Adrenal gland (tissue), 5 donors: Measurements from ENCODE around the gene MTARC2.
"Not testable (repeated sequence)": the region's sequence is repeated elsewhere in the genome, so short reads cannot be mapped to it uniquely, and the experiment has no call there.

Experiments
- POLR2A ChIP-seq, 2 donors: fragments of 450-650 bp; IDR thresholded peaks; one replicate each; pipeline ENCODE4 v1.6.1; 2017; ENCODE audit warnings: antibody characterized with exemption in 2 of 2, mild to moderate bottlenecking in 2 of 2, moderate library complexity in 1 of 2
- TF ChIP-seq, protein P1 (sequence below), 6 experiments: fragments of 450-650 bp in 4 of 6; fragments of 200-600 bp in 2 of 6; sonication (generic) in 1 of 6; IDR thresholded peaks; 1 replicate in 5 of 6; 2 replicates in 1 of 6; pipeline versions ENCODE4 v1.5.1 to v1.8.0; 2016 to 2021; ENCODE audit warnings: antibody characterized with exemption in 6 of 6, mild to moderate bottlenecking in 2 of 6, moderate library complexity in 1 of 6
- donor health status: DM: no; HTN: no; CAD: no.

DNA sequence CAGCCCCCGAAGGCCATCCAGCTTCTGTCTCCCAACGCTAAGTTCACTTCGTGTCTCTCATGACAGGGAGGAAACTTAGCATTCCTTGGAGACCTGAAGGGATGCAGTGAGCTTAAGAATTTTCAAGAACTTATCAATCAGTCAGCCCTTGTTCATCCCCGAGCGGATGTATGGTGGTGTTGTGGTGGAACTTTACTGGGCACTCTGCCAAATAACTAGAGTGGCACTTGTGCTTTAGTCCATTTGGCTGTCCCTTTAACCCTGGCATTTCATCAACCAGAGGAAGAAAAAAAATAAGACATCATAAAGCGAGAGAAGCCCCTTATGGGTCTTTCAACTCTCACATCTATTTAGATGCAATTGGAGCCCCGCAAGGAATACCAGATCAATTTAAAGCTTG is 26.9 kb upstream of the MTARC2 start:
- TF ChIP-seq, protein P1, sequence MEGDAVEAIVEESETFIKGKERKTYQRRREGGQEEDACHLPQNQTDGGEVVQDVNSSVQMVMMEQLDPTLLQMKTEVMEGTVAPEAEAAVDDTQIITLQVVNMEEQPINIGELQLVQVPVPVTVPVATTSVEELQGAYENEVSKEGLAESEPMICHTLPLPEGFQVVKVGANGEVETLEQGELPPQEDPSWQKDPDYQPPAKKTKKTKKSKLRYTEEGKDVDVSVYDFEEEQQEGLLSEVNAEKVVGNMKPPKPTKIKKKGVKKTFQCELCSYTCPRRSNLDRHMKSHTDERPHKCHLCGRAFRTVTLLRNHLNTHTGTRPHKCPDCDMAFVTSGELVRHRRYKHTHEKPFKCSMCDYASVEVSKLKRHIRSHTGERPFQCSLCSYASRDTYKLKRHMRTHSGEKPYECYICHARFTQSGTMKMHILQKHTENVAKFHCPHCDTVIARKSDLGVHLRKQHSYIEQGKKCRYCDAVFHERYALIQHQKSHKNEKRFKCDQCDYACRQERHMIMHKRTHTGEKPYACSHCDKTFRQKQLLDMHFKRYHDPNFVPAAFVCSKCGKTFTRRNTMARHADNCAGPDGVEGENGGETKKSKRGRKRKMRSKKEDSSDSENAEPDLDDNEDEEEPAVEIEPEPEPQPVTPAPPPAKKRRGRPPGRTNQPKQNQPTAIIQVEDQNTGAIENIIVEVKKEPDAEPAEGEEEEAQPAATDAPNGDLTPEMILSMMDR (IDR thresholded peaks at IDR 0.05): not testable (repeated sequence)
- TF ChIP-seq POLR2A (IDR thresholded peaks at IDR 0.05): not testable (repeated sequence)
